GM19193 (cell line): Measurements from ENCODE around the gene CALR.

Experiments
- POLR2A ChIP-seq: IDR thresholded peaks from 4 replicates; pipeline ENCODE4 v1.6.1; 2011; ENCODE audit not compliant: insufficient read depth, insufficient read length; ENCODE audit errors: extremely low read depth

Gene CALR

DNA sequence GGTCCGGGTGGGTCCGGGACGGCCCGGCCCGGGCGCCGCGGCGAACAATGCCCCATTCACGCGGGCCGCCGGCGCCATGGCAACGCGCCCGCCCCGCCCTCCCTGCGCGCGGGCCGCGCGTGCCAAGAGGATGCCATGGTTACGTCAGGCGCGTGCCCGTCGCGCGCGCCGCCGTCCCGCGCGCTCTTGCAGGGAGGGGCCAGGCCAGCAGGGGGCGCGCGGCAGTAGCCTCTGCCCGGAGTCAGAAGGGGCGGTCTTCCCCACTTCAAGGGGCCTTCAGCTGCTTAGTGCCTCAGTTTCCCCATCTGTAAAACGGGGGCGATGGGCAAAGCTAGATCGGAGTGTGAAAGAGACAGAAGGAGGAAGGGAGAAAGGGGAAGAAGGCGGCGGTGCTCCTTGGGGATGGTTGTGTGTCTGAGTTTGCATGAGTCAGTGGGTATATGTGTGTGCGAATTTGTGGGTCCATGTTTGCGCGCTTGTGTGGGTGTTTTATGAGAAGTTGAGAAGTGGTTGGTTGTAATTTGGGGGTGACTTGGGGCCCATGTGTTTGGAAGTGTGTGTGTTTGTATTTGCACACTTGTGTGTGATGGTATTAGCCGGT is 45.2 kb downstream of the CALR start:
- no peak for TF ChIP-seq POLR2A

DNA sequence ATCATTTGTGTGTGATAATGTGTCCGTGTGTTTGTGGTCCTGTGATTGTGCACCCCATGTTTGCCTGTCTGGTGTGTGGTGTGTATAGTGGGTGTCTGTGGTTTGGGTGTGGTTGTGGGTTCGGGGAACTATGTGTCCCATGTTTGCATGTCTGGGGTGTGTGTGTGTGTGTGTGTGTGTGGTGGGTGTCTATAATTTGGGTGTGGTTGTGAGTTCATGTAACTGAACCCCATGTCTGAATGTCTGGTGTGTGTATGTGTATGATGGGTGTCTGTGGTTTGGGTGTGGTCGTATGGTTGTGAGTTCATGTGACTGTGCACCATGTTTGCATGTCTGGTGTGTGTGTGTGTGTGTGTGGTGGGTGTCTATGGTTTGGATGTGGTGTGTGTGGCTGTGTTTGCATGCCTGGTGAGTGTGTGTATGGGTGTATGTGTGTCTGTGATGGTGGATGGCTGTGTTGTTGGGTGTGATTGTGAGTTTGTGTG is 45.8 kb downstream of the CALR start:
- no peak for TF ChIP-seq POLR2A

DNA sequence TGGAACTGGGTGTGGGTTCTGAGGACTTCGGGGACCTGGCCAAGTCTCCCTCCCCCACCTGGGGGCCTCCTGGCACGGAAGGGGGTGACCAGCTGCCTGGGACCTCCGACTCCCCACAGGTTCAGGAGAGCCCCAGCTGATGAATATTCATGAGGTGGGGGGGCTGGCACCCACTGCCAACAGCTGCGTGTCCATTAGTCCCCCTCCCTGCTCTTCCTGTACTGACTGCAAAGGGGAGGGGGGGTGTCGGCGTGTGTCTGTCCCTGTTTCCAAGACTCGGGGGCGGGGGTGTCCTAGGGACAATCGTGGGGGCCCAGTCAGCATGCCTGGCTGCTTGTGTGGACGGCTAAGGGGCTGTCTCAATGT is 46.3 kb downstream of the CALR start:
- TF ChIP-seq POLR2A: no peak

DNA sequence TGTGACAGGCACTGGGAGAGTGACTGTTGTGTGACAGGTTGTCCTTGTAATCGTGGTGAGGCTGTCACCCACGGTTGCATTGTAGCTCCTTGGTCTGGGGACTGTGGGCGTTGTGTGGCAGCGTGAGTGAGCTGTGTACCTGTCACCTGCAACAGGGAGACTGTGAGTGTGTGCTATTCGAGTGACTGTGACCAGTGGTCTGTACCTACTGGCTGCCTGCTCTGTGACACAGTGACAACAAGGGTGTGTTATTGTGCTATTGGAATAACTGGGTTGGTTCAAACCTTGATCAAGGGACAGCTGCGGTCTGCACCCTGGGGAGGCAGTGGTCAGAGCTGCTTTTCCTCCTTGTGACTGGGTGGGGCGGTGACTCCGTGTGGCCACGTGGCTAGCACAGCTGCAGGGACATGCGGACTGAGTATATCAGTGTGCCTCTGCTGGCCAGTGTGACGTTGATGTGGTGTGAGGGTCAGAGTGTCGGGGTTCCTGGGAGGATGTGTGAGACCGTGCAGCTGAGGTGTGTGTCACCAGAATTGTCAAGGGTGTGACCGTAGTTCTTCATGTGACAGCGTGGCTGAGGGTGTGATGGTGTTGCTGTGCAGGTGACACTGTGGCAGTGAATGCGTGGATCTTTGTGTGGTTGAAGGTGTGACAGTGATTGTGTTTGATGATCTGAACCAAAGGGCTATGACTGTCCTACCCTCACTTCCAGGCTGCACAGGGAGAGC is 46.8 kb downstream of the CALR start:
- no peak for TF ChIP-seq POLR2A

DNA sequence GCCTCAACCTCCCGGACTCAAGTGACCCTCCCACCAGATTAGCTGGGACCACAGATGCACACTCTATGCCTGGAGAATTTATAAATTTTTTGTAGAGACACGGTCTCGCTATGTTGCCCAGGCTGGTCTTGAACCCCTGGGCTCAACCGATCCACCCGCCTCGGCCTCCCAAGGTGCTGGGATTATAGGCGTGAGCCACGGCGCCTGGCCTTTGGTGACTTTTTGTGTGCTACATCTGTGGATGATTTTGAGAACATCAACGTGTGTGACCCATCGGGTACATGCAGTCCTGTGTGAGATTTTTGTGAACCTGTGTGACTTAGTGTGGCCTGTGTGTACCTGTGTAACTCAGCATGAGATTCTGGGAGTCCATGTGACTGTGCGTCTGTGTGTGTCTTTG is 48.3 kb downstream of the CALR start:
- no peak for TF ChIP-seq POLR2A

DNA sequence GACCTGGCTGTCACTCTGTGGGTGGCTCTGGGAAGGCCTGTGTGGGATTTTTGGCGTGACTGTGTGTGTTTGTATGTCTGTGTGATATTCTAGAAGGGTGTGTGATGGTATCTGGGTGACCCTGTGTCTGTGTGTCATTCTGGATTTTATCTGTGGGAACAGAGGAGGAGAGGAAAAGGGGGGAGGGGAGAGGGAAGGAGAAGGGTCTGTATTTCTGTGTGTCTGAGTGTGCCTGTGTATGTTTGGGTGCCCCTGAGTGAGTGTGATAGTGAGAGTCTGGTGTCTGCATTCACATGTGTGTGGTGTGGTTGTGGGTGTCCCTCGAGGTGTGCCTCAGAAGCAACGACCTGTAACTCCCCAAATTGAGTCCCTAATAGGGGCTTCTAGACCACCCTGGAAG is 48.8 kb downstream of the CALR start:
- TF ChIP-seq POLR2A: no peak

DNA sequence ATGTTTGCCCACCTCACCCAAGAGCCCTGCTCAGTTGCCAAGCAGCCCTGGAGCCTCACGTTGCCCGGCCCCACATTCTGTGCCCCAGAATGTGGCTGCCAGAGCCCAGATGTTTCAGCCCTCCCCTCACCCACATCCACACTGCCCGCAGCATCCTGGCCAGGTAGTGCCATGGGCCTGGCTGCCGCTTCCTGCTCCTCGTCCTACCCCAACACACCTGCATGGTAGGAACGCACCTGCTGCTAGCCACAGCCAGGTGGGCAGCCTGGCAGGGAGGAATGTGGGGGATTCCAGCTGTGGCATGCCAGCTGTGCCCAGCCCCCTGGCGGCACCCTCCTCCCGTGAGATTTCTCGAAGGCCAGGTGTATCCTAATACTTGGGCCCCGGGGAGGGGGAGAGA is 49.4 kb downstream of the CALR start:
- no peak for TF ChIP-seq POLR2A

- no peak for TF ChIP-seq POLR2A
These were observed 52.0 kb downstream of the CALR start for GRCh38 chr19:12990431-12990830.

- no peak for TF ChIP-seq POLR2A
These were observed 52.4 kb downstream of the CALR start for GRCh38 chr19:12990853-12991252.

DNA sequence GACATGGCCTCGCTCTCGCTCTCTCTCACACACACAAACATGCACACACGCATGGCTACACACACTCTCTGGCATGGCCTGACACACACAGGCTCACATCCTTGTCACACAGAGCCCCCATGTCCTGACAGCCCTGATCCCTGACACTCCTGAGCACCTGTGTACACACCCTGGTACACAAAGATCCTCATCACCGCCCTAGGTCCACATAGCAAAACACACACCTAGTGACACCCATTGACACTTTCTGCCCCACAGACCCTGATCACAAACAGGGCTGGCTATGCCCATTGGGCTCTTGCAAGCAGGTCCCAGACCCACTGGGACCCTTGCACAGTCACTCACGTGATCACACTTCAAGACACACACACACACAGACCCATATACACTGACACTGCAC is 52.9 kb downstream of the CALR start:
- no peak for TF ChIP-seq POLR2A

GRCh38 chr19:12992729-12993128 is 54.3 kb downstream of the CALR start:
- TF ChIP-seq POLR2A: no peak

DNA sequence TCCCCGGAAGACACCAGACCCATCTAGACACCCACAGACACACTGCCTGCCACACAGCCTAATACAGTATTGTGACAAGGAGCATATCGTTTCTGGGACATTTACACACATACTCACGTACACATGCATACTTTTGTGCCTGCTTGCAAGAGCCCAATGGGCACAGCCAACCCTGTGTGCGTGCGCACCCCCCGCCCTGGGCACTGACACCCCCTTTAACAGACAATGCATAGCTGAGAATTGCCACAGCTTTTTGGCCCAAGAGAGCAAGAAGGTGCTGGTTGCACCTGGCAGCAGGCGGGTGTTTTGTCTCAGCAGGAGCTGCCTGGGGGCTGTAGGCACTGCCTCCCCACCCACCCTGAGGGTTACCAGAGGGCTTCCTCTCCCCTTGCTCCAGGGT is 55.2 kb downstream of the CALR start:
- no peak for TF ChIP-seq POLR2A
